KMS-11 (cell line): ENCODE measurements around the gene CYTIP.
"Not testable (repeated sequence)": the region's sequence is repeated elsewhere in the genome, so short reads cannot be mapped to it uniquely, and the experiment has no call there.

Experiments used
- H2AFZ ChIP-seq: fragments of 200-600 bp; sonication (generic); 2 replicates; pipeline ENCODE4 v1.6.1; 2016; ENCODE audit warnings: antibody characterized with exemption, mixed run types, low read depth
- H3K27ac ChIP-seq: fragments of 200-600 bp; sonication (generic); 2 replicates; pipeline ENCODE4 v1.6.1; 2016; ENCODE audit warnings: mild to moderate bottlenecking, mixed run types
- H3K27me3 ChIP-seq: fragments of 200-600 bp; sonication (generic); 2 replicates; pipeline ENCODE4 v1.6.1; 2017; ENCODE audit warnings: mild to moderate bottlenecking, low read depth, mixed run types, moderate library complexity; ENCODE audit not compliant: insufficient read depth
- H3K36me3 ChIP-seq: fragments of 200-600 bp; sonication (generic); 2 replicates; pipeline ENCODE4 v1.6.1; 2017; ENCODE audit warnings: mild to moderate bottlenecking, mixed run types; ENCODE audit not compliant: insufficient read depth
- H3K4me1 ChIP-seq: fragments of 200-600 bp; sonication (generic); 2 replicates; pipeline ENCODE4 v1.6.1; 2016; ENCODE audit warnings: mild to moderate bottlenecking, low read depth, mixed run types; ENCODE audit not compliant: poor library complexity, severe bottlenecking
- H3K4me2 ChIP-seq: fragments of 200-600 bp; sonication (generic); 2 replicates; pipeline ENCODE4 v1.7.0; 2016; ENCODE audit warnings: mild to moderate bottlenecking, mixed run types
- H3K4me3 ChIP-seq: fragments of 200-600 bp; sonication (generic); IDR thresholded peaks from 2 replicates; pipeline ENCODE4 v1.6.1; 2017; ENCODE audit warnings: low read depth, low read length, mixed read lengths; ENCODE audit not compliant: insufficient read depth
- H3K79me2 ChIP-seq: fragments of 200-600 bp; sonication (generic); 2 replicates; pipeline ENCODE4 v1.6.1; 2016; ENCODE audit warnings: low read depth, mixed run types; ENCODE audit not compliant: insufficient read depth
- H3K9ac ChIP-seq: fragments of 200-600 bp; sonication (generic); 2 replicates; pipeline ENCODE4 v1.6.1; 2016; ENCODE audit warnings: mild to moderate bottlenecking, mixed run types
- H4K20me1 ChIP-seq: fragments of 200-600 bp; sonication (generic); 2 replicates; pipeline ENCODE4 v1.6.1; 2016; ENCODE audit warnings: mild to moderate bottlenecking, mixed run types; ENCODE audit not compliant: insufficient read depth
- CTCF ChIP-seq: fragments of 200-600 bp; sonication (generic); conservative IDR thresholded peaks from 2 replicates; pipeline ENCODE4 v1.6.1; 2017; ENCODE audit warnings: low read depth, mild to moderate bottlenecking, antibody characterized with exemption, low read length, moderate library complexity, mixed read lengths

CYTIP gene

GRCh38 chr2:157386247-157386646 lies 57.6 kb downstream of the CYTIP start:
- no peaks in the 10 kb centered on the region for H3K79me2 ChIP-seq
- H2AFZ ChIP-seq, result no peak overlapping the region
- no peak overlapping the region for H3K4me3 ChIP-seq
- no peak overlapping the region for H3K9ac ChIP-seq
- no peaks in the 10 kb centered on the region for H3K4me1 ChIP-seq
- no peak overlapping the region for H3K4me2 ChIP-seq
- no peak overlapping the region for H3K27ac ChIP-seq
- no peaks in the 10 kb centered on the region for H4K20me1 ChIP-seq
- H3K27me3 ChIP-seq, result no peaks in the 10 kb centered on the region
- TF ChIP-seq CTCF, result no peak
- no peaks in the 10 kb centered on the region for H3K36me3 ChIP-seq

- Histone ChIP-seq H2AFZ (no peak overlapping the region), H3K27ac (no peak overlapping the region), H3K36me3 (no peaks in the 10 kb centered on the region; the same call in 1 of the 2 replicates), H3K27me3 (no peaks in the 10 kb centered on the region), H3K9ac (no peak overlapping the region), H3K4me1 (peaks cover 10% of the 10 kb centered on the region), H3K4me2 (peak overlapping the region; percentile 7; the same call in 1 of the 2 replicates), H3K79me2 (no peaks in the 10 kb centered on the region), H3K4me3 (no peak overlapping the region), H4K20me1 (no peaks in the 10 kb centered on the region)
- no peak for TF ChIP-seq CTCF
Measured at GRCh38 chr2:157377861-157378260, 66.0 kb downstream of the CYTIP start.

- Histone ChIP-seq H3K4me1 (peaks cover 10% of the 10 kb centered on the region), H3K4me3 (no peak overlapping the region)
- no peak for TF ChIP-seq CTCF
Measured at GRCh38 chr2:157376041-157376440, 67.8 kb downstream of the CYTIP start.

GRCh38 chr2:157375384-157375783 lies 68.5 kb downstream of the CYTIP start:
- Histone ChIP-seq H3K79me2 (no peaks in the 10 kb centered on the region), H3K4me2 (no peak overlapping the region), H3K36me3 (no peaks in the 10 kb centered on the region; the same call in 1 of the 2 replicates), H3K27ac (no peak overlapping the region), H3K27me3 (no peaks in the 10 kb centered on the region), H4K20me1 (no peaks in the 10 kb centered on the region), H3K4me3 (no peak overlapping the region), H2AFZ (no peak overlapping the region), H3K9ac (no peak overlapping the region), H3K4me1 (peaks cover 10% of the 10 kb centered on the region)
- TF ChIP-seq CTCF, result no peak

More at GRCh38 chr2:157376041-157376440, 67.8 kb downstream of the CYTIP start:
- no peaks in the 10 kb centered on the region for H3K79me2 ChIP-seq
- H3K36me3 ChIP-seq, result no peaks in the 10 kb centered on the region; the same call in 1 of the 2 replicates
- no peak overlapping the region for H3K9ac ChIP-seq
- H2AFZ ChIP-seq, result no peak overlapping the region
- no peak overlapping the region for H3K4me2 ChIP-seq
- no peaks in the 10 kb centered on the region for H3K27me3 ChIP-seq
- H4K20me1 ChIP-seq, result no peaks in the 10 kb centered on the region
- H3K27ac ChIP-seq, result no peak overlapping the region

GRCh38 chr2:157368508-157368907 lies 75.4 kb downstream of the CYTIP start:
- not testable (repeated sequence) for H3K27me3 ChIP-seq, H3K9ac ChIP-seq, H4K20me1 ChIP-seq, H3K79me2 ChIP-seq, H3K4me3 ChIP-seq, H3K4me2 ChIP-seq, H2AFZ ChIP-seq, H3K36me3 ChIP-seq, H3K27ac ChIP-seq
- peaks cover 18% of the 10 kb centered on the region for H3K4me1 ChIP-seq
